ENCODE data around the gene CNRIP1. TPM values are rescaled to one million over a fixed set of nuclear protein-coding genes. Genes with fewer than 3 reads are reported as not detected.

The CNRIP1 gene
- total RNA-seq, 2 donors from 2014 or later: not detected

Other genes starting within 250 kb of the CNRIP1 start
- 10 to 100 TPM; 10.1 to 27.7 TPM for gene PNO1, start 162.1 kb downstream of the CNRIP1 start, total RNA-seq
- gene PPP3R1, start 67.4 kb downstream of the CNRIP1 start, total RNA-seq: 10 to 100 TPM; 54.1 to 70.0 TPM
- gene PLEK, start 45.3 kb upstream of the CNRIP1 start, total RNA-seq: 1 to 10 TPM; 1.0 to 2.7 TPM
- gene FBXO48, start 147.3 kb upstream of the CNRIP1 start, total RNA-seq: 1 to 10 TPM; 2.0 to 2.3 TPM
- gene APLF, start 147.6 kb upstream of the CNRIP1 start, total RNA-seq: 1 to 10 TPM; 1.4 to 3.5 TPM

Data from activated T-helper 17 cell treated with anti-CD3 and anti-CD28 coated beads, Interleukin-2, amount 50 U/mL, for 72 hours (primary cell).